Measurements from ENCODE around the gene LRCOL1.

DNA sequence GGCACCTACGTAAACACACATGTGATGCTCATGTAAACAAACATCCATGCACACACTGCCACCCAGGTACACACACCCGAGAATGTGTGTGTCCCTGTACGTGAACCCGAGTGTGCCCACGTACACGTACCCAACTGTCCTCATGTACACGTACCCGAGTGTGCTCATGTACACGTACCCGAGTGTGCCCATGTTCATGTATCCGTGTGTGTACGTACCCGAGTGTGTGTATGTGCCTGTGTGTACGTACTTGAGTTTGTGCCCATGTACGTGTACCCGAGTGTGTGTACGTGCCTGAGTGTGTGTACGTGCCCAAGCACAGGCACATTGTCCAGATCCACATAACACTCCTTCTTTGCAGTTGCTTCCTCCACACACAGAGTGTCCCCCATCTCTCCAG lies 45.0 kb downstream of the LRCOL1 start:
- TF ChIP-seq, protein P1, sequence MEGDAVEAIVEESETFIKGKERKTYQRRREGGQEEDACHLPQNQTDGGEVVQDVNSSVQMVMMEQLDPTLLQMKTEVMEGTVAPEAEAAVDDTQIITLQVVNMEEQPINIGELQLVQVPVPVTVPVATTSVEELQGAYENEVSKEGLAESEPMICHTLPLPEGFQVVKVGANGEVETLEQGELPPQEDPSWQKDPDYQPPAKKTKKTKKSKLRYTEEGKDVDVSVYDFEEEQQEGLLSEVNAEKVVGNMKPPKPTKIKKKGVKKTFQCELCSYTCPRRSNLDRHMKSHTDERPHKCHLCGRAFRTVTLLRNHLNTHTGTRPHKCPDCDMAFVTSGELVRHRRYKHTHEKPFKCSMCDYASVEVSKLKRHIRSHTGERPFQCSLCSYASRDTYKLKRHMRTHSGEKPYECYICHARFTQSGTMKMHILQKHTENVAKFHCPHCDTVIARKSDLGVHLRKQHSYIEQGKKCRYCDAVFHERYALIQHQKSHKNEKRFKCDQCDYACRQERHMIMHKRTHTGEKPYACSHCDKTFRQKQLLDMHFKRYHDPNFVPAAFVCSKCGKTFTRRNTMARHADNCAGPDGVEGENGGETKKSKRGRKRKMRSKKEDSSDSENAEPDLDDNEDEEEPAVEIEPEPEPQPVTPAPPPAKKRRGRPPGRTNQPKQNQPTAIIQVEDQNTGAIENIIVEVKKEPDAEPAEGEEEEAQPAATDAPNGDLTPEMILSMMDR (IDR thresholded peaks at IDR 0.05; ENCODE audit: low read length) = no peak
- no peak for TF ChIP-seq EZH2 (IDR thresholded peaks at IDR 0.05; ENCODE audit: borderline replicate concordance, low read length)
